RPMI8226 (cell line): Measurements from ENCODE around the gene ELMO1.

Experiments used
- DNase-seq: peaks from one replicate; pipeline ENCODE4 v3.0.0-alpha.2; 2015

Gene ELMO1

DNA sequence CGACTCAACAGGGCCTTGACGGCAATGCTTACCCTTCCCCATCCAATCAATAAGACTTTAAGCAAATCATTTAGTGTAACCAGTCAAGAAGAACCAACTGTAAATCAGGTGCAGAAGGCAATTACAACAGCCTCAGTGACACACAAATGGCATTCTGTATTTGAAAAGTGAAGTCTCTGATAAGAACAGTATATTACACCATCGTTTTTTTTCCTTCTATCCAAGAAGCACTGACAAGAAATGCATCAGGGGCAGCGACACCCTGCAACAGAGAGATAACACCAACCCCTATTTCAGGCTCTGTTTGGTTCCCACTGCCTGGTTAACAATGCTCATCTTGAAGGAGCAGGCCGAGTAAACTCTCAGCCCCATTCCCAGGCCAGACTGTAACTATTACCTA, 520.4 kb downstream of the ELMO1 start:
- no peak for DNase-seq

DNA sequence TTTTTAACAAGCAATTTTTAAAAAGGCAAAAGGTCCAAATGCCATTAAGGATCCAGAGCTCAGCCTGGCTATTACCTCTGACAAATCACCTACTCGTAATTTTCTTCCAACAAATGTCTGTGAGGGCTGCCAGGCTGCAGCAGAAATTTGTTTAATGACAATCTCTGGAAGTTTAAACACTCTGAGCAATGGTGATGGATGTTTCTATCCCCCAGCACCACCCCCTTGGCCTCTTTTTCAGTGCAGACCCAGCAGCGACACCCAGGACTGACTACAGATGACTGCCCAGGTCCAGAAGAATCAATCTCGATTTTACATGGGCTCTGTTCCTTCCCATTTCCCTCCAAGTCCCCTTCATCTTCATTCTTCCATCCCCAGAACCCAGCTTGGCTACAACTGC, 523.0 kb downstream of the ELMO1 start:
- DNase-seq, result no peak

DNA sequence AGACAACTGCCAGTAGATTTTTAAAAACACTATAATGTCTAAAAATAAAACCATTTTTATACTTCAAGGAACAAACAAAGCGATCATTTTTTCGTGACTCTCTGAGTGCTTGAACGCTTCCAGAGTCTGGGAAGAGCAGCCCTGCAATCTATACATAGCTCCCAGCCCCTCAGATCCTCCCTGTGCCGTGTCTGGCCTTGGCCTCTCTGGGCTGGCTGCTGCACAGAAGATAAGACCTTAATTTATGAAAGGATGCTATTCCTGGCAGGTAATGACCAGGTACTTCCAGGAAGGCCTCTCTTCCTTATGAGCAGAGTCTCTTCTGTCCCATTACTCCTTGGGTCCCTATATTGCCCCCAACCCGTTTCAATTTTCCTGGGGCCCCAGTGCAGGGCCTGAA, 523.5 kb downstream of the ELMO1 start:
- DNase-seq, result no peak

DNA sequence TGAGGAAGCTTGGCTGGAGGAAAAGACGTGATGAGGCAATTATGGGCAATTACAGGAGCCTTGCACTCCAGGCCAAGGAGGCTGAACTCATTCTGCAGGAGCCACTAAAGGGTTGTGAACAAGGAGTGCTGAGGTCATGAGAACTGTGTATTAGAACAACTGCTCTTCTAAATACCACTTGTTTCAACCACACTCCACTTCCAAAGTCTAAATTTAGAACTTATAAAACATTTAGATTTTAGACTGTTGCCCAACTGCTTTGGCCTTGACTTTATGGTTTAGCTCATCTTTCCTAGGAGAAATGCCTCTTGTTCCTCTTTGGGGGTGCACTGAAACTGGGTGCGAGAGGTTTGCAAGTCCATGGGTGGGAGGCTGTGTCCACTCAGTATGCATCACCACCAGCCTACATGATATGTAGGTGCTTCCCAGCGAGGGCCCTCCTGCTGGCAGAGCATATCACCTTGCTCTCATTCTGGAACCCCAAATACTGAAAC, 524.7 kb downstream of the ELMO1 start:
- DNase-seq, result no peak

DNA sequence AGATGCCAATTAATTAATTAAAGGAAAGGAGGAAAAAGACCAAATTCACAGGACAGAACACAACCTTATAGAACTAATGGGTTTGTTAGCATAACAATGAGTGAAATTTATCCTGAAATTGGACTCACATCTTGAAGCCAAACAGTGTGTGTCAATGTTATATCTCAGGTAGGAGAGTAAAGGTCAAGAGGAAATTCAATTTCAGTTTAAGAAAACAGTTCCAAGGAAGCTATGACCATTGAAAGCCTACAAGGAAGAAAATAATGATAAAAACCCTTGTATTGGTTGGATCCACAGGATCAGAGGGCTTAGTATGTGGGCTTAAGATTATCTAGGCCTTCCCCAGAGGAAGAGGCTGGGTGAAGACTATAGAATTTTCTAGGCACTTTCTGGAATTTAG, 525.5 kb downstream of the ELMO1 start:
- no peak for DNase-seq

DNA sequence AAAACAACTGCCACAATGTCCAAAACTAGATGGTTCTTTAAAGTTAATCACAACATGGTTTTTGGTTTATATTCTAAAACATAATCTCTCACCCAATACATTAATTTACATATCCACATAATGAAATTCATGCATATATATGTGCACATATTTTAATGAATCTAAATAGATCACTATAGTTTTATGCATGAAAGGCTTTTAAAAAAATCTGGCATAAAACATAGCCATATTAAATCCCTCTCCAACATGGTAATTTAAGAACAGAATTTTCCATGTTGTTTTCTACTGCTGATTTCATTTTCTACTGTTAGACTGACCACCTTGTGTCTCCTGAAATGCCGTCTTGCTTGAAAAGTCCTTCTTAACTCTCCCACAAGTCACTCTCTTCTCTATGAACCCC, 528.2 kb downstream of the ELMO1 start:
- no peak for DNase-seq

DNA sequence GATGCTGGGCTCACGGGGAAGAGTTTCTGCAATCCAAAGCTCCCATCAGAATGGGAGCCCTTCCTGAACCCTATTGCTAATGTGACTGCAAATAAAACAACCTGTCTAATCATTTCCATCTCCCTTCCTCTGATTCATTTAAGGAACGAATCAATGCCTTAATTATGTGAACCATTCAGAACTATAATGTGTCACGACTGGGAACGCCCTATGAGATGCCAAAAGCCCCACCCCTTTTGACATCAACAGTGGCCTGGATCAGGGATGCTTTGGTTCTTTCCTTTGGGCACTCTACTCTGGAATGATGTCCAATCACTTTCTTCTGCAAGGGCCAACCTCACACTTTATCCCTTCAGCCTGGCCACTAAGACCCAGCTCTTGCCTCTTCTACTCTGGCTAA, 528.9 kb downstream of the ELMO1 start:
- DNase-seq, result no peak

DNA sequence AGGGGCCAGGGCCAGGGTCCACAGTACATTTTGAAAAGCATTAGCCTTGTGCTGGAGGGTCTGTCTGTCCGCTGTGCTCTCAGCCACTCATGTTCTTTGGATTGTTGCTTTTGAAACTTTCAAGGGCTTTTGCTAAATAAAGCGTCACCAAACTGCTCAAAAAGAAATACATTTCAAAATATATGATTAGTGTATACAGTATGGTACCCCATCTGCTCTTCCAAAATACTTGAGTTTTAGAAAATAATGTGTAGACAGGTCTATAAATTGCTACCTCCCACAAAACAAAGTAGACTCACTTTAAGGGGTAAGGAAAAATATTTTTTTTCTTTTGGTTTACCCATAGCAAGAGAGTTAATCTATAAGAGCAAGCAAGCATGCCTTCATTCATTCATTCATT, 530.1 kb downstream of the ELMO1 start:
- no peak for DNase-seq

DNA sequence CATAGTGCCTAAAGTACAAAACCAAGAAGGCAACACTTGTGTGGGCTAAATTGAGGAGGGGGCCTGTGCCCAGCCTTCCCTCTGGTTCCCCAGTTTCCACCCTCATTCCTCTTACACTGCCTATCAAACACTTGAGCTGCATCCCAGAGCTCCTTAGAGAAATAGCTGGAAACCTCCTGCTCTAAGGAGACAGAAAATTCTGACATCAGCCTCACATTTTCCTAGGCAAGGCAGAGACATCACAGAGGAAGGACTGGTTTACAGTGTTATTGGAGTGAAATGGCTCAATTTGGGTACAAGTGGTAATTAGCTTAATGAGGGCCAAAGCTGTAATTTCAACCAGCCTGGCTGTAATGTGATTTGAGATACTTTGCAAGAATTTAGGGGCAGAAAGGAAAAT, 532.0 kb downstream of the ELMO1 start:
- DNase-seq, result no peak

DNA sequence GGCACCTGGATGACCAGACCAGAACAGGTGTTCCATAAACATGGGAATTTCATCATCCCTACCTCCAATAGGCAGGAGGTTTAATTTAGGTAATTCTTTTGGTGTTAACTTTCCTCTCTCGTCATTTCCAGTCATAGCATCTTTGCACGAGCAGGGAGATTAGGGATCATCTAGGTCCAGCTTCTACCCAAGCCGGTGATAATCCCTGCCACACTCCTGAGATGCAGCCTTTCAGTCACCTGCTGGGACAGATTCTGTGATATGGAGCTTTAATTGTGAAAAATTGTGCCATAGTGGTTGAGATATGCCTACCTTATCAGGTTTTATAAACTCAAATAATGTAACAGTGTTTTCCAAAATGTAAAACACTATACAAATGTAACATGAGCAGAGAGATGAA, 532.5 kb downstream of the ELMO1 start:
- no peak for DNase-seq

DNA sequence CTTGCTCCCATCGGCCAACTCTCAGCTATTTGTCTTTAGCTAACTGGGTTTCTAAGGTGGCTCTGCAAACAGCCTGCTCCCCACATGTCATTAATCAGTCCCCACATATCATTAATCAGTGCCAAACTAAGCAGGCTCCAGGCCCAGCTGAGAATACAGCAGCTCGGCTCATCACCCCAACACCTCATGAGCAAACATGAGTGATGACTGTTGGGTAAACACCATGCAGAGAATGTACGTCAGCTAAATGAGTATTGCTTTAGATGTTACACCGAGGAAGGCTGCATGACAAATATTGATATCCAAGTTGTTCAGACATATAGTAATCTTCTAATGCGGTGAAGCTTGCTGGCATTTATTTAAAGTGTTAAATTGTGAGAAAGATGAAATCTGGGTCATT, 536.9 kb downstream of the ELMO1 start:
- DNase-seq, result no peak

DNA sequence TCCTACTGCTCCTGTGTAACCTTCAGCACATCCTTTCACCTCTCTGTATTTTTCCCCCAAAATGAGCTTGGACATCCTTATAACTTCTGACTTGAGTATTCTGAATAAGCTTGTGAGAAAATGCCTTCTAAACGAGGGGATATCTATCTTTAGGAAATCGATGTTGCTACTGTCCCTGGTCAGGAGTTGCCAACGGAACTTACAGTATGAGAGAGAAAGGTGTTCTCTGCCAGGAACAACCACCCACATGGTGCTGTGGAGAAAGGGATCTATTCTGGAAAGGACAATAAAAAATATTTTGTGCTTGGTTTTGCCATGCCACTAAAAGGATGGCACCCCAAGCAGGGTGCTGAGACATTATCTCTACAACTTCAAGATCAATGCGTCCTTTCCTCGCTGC, 537.8 kb downstream of the ELMO1 start:
- no peak for DNase-seq

DNA sequence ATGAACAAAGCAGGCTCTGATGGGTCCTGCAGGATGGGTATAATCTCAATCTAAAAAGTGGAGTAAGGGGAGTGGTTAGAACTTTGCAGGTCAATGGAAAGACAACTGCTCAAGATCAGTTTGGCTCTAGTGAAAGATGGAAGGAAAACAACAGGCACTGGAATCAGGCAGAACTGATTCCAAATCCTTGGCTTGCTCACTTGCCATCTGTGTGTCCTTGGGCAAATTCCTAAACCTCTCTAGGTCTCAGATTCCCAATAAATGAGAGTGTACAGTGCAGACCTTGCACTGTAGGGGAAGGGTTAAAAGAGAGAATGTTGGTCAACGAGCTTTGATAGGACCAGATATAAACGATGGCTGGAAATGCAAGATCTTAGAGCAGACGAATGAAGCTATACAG, 538.3 kb downstream of the ELMO1 start:
- no peak for DNase-seq

DNA sequence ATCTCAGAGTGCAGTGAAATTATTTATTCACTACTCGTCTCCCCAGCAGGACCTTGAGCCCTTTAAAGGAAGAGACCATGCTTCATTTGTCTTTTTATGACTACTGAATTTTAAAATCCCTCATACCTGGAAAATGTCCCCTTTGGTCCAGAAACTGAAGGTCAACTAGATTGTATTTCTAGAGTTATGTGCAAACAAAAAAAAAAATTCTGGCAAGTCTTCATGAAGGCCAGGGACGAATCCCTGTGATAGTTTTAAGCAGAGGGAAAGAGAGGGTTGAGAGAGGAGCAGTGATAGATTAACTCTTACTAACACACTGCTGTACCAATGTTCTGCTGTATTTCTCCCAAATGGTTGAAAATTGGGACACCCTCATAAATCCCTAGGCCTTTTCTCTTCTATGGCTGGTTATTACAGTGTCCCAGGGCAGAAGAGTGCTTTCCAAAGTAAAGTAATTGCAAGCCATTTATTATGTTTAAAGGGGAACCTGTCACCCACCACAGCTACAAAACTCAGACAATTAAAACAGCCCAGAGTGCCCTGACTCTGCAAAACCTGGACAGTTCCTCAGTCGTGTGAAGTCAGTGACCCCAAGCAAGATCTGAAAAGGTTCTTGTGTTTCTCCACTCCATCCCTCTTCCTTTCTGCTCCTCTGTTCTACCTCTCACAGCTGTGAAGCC, 541.6 kb downstream of the ELMO1 start:
- no peak for DNase-seq

DNA sequence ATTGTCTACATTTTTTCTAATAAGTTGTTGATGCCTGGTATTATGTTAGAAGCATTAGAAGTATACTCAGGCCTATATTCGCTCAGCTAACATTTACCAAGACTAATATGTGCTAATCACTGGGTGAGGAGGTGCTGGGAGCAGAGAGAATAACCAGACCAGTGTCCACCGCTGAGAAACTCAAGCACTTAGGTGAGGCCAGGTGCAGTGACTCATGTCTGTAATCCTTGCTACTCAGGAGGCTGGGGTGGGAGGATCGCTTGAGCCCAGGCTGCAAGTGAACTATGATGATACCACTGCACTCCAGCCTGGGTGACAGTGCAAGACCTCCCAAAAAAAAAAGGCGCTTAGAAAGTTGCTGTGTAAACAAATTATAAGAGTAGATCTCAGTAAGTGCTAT, 542.2 kb downstream of the ELMO1 start:
- no peak for DNase-seq

DNA sequence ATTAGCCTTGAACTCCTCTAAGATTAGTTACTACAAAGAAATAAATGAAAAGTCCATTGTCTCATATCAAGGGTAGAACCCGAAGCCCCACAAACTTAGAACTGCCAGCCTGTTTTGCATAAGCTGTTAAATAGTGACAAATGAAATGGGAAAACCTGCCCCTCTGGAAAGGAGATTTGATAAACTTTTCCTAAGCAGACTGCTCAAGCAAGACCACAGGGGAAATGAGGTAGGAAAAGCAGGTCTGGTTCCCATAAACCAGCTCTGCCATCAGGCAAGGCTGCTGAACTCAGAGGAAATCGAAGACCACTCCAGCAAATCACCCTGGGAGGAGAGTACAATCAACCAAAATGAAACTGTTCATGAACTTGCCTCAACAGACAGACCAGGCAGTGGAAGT, 542.8 kb downstream of the ELMO1 start:
- no peak for DNase-seq

DNA sequence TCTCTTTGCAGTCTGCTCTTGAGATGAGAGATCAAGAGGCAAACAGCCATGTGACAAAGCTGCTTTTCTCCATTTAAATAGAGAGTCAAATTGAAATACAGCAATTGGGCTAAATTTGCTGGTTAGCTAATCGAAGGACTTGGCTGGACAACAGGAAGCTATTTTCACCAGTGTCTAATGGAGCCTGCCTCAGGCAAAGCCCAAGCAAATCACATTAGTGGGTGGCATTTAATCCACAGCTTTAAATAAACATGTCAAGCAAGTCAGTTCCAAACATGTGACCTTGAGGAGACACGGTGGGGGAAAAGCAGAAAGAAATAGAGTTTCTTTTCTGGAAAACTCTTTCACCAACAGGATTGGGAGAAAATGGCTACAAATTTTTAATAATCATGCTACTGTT, 543.9 kb downstream of the ELMO1 start:
- no peak for DNase-seq

DNA sequence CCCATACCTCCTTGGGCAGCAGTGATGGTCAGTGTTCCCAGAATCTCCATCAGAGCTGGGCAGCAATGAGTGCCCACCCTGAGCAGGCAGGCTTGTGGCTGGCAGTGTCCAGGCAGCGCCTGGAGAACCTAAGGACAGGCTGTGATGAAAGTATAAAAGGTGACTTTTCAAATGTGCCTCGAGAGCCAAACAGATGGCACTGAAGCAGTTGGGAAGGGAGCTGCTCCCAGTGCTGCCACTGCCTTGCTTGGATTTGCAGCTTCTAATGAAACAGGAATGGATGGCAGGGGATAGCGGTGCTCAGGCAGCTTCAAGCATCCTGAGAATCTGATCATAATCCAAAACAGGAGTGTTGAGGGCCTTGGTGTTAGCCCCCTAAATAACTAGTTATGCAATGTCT, 544.6 kb downstream of the ELMO1 start:
- DNase-seq, result no peak

DNA sequence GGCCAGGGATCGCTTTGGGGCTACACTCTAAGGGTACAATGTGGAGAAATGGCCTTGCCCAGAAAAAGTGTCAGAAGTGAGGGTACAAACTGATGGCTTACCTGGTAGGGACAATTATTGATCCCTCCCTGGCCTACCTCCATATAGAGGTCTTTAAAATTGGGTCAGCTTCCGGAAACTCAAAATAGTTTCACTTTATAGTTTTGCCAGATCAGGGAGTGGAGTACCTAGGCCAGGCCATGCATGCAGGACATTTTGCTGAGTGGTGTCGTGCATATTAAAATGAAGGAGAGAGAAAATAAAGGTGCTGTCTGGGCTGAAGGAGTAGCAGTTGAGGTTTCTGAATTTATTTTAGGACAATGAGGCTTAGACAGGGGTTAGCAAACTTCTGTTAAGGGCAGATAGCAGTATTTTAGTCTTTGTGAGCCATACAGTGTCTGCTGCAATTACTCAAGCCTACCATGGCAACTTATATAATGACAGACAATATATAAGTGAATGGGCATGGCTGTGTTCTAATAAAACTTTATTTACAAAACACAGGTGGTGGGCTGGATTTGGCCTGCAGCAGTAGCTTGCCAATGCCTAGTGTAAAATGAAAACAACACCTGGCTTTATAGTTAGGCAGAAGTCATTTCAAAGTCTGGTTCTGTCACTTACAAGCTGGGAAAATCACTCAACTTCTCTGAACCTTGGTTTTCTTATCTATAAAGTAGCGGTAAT, 547.5 kb downstream of the ELMO1 start:
- no peak for DNase-seq

DNA sequence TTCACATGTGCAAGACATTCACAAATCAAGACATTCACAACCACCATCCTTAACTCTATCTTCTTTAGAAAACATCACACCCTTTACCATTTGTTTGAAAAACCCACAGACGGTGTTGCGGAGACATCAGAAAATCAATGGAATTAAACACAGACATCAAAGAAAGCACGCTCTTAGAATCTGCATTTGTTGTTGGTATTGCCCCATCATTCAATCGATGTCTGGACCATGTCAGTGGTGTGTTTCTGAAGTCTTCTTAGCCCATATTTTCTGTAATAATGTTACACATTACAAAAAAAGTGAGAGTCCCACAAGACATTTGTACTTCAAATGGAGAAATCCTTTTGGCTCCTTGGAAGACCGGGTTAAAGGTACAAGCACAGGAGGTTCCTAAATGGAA, 550.5 kb downstream of the ELMO1 start:
- DNase-seq, result no peak

DNA sequence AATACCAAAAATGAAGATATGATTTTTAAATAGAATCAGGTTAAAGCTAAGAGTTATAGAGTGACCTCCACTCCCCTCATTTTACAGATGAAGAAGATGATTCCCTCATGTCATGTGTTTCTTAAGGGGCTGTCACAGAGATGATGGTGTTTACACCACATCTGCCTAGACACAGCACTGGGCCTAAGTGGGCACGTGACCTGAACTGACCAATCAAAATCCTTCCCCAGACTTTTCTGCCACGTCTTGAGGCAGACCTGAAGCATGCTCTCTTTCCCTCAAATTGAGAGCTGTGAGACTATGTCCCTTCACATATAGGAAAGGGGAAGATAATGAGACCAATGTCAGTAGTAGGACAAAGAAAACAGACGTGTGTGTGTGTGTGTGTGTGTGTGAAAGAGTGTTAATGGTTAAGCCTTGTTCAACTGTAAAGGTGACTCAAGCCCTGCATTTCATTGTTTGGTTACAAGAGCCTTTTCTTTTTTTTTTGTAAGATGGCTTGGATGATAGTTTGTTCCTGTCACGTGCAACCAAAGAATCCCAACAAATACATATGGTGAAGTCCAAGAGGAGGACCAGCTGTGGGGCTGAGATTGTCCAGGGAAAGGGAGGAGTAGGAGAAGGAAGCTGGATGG, 551.6 kb downstream of the ELMO1 start:
- no peak for DNase-seq

DNA sequence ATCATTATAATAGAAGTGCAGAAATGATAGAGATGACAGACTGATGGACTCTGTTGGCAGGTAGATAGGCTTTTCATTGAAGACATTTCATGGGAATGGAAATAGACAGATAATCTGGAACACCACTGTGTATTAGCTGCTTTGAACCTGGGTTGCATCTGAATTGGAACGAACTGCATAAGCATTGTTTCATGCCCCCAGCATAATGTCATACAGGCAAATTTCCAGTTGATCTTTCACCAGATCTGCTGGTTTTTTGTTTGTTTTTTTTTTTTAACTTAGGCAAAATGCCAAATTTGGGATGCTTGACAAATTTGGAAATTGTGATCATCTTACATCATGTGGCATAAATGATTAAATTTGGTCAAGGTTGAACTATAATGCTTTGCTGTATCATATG, 552.2 kb downstream of the ELMO1 start:
- no peak for DNase-seq

DNA sequence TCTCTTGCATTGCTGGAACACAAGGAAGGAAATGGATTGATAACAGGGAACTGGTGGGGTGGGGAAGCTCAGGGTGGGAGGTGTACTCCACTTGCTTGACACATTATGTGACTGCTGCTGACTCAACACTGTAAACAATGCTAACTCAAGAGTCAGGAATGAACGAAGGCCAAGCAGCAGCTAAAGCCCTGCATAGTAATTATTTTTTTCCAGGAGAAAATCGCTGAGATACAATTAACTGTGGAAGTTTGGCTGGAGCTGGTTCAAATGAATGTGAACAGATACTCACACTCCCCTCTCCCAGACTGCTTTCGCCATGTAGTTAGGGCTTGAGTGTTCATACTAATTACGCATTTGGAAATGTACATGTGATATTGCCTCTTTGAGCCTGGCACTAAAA, 553.5 kb downstream of the ELMO1 start:
- no peak for DNase-seq

DNA sequence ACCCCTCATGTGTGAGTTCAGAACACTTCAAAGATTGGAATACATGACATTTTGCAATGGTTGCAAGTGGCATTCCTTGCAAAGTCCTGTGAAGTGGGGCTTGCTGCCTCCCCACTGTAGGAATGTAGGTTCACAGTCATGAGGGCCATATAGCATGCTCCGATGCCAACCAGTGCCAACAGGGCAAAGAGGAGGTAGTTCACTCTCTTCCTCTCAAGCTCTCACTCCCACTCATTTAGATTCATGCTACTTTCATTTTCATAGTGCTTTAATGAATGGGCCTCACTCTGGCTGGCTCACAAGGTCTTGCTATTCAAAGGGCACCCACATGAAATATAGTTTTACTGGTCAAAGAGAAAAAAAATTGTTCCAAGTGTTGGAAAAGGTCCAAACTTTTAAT, 554.5 kb downstream of the ELMO1 start:
- DNase-seq, result no peak
